ENCODE results near the gene ZFAND2A.
"Not testable (repeated sequence)": the region's sequence is repeated elsewhere in the genome, so short reads cannot be mapped to it uniquely, and the experiment has no call there.

ZFAND2A gene

GRCh38 chr7:1151653-1152425 is 8.2 kb downstream of the ZFAND2A start:
- no peak for DNase-seq (ENCODE audit: low read depth, low spot score)

- DNase-seq (ENCODE audit: low read depth, low spot score): no peak
Measured at GRCh38 chr7:1151156-1151555, 8.8 kb downstream of the ZFAND2A start.

- DNase-seq (ENCODE audit: low read depth, low spot score): no peak
Measured at GRCh38 chr7:1150400-1151002, 9.5 kb downstream of the ZFAND2A start.

GRCh38 chr7:1149351-1149794 is 10.6 kb downstream of the ZFAND2A start:
- no peak for DNase-seq (ENCODE audit: low read depth, low spot score)

GRCh38 chr7:1147873-1148272 is 12.1 kb downstream of the ZFAND2A start:
- not testable (repeated sequence) for DNase-seq (ENCODE audit: low read depth, low spot score)

GRCh38 chr7:1144269-1144771 is 15.7 kb downstream of the ZFAND2A start:
- no peak for DNase-seq (ENCODE audit: low read depth, low spot score)

GRCh38 chr7:1143031-1143430 is 17.0 kb downstream of the ZFAND2A start:
- DNase-seq (ENCODE audit: low read depth, low spot score): not testable (repeated sequence)

- DNase-seq (ENCODE audit: low read depth, low spot score): no peak
Measured at GRCh38 chr7:1142051-1142635, 17.9 kb downstream of the ZFAND2A start.

GRCh38 chr7:1141651-1142050 is 18.3 kb downstream of the ZFAND2A start:
- no peak for DNase-seq (ENCODE audit: low read depth, low spot score)

GRCh38 chr7:1140476-1141104 is 19.4 kb downstream of the ZFAND2A start:
- no peak for DNase-seq (ENCODE audit: low read depth, low spot score)

GRCh38 chr7:1137517-1138167 is 22.4 kb downstream of the ZFAND2A start:
- DNase-seq (ENCODE audit: low read depth, low spot score): no peak

- peak; percentile 41 for DNase-seq (ENCODE audit: low read depth, low spot score)
Measured at GRCh38 chr7:1136841-1137516, 23.0 kb downstream of the ZFAND2A start.

- no peak for DNase-seq (ENCODE audit: low read depth, low spot score)
Measured at GRCh38 chr7:1134951-1135350, 25.0 kb downstream of the ZFAND2A start.

GRCh38 chr7:1131471-1132265 is 28.3 kb downstream of the ZFAND2A start:
- no peak for DNase-seq (ENCODE audit: low read depth, low spot score)

- no peak for DNase-seq (ENCODE audit: low read depth, low spot score)
Measured at GRCh38 chr7:1130021-1130990, 29.7 kb downstream of the ZFAND2A start.

GRCh38 chr7:1129431-1129830 is 30.6 kb downstream of the ZFAND2A start:
- no peak for DNase-seq (ENCODE audit: low read depth, low spot score)

- DNase-seq (ENCODE audit: low read depth, low spot score): no peak
Measured at GRCh38 chr7:1127001-1127400, 33.0 kb downstream of the ZFAND2A start.

GRCh38 chr7:1125603-1125969 is 34.4 kb downstream of the ZFAND2A start:
- DNase-seq (ENCODE audit: low read depth, low spot score): no peak
